GM19397 (cell line): Measurements from ENCODE around the gene SUGCT.
"Not testable (repeated sequence)": the region's sequence is repeated elsewhere in the genome, so short reads cannot be mapped to it uniquely, and the experiment has no call there.

ENCODE experiments used
- ATAC-seq: cut with Tn5 transposase; IDR thresholded peaks from one replicate; pipeline ENCODE4 v1.9.1; 2021; ENCODE audit warnings: mild to moderate bottlenecking, moderate library complexity; ENCODE audit not compliant: unreplicated experiment

SUGCT gene

DNA sequence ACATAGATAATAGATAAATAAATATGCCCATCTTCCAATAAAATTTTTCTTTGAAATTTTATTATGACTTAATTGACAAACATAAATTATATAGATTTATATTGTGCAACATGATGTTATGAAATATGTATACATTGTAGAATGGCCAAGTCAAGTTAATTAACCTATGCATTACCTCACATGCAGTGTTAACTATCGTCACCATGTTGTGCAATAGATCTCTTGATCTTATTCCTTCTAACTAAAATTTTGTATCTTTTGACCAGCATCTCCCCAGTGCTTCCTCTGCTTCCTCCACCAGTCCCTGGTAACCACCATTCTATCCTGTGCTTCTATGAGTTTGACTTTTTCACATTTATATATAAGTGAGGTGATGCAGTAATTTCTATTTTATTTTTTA is 259.6 kb downstream of the SUGCT start:
- no peak for ATAC-seq

DNA sequence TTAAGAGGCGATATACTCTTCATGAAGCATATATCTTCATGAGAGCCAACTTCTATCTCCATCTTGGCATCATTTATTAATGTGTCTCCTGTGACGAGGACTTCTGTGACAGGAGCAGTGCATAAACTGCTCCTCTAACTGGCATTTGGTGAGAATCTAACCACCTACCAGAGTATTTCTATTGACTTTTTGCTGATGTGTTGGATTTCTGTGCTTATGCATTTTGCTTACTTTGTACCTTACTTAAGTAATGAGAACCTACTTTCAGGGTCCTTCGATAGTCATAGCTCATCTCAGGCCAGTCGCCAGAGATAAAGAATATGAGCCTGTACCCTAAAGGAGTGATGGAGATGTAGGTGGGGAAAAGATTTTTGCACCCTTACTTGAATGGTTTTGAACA is 265.7 kb downstream of the SUGCT start:
- ATAC-seq = no peak

DNA sequence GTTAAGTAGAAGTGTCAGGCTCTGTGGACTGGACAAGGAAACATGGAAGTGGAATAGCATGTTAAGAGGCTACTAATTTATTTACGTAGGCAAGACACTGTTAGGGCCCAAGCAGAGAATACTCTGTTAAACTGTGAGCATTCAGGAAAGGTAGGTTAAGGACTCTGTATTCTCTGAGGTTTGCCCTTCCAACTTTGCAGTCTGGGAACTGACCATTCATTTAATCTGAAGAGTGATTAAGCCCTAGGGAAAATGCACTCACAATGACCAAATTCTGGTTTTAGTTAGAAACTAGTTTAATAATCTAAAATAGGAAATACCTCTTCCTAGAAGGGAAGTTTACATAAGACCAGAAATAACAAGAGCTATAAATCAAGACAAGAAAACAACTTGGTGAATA is 266.6 kb downstream of the SUGCT start:
- no peak for ATAC-seq

DNA sequence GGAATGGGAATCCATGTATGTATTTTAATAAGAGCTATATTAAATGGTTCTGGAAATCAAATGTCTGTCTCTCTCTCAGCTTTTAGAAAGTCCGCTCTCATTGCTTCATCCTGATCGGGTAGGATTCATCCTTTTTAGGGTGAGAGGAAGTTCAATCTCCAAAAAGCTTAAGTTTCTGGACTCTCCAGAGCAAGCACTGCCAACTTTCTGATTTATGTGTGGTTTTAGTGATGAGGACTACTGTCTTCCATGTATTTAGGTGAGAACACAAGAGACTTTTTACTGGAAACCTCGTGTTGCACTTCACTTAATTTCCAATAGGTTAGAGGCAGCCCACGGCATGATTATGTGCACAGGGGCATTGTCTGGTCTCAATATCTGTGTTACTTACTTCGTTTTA is 267.9 kb downstream of the SUGCT start:
- no peak for ATAC-seq

DNA sequence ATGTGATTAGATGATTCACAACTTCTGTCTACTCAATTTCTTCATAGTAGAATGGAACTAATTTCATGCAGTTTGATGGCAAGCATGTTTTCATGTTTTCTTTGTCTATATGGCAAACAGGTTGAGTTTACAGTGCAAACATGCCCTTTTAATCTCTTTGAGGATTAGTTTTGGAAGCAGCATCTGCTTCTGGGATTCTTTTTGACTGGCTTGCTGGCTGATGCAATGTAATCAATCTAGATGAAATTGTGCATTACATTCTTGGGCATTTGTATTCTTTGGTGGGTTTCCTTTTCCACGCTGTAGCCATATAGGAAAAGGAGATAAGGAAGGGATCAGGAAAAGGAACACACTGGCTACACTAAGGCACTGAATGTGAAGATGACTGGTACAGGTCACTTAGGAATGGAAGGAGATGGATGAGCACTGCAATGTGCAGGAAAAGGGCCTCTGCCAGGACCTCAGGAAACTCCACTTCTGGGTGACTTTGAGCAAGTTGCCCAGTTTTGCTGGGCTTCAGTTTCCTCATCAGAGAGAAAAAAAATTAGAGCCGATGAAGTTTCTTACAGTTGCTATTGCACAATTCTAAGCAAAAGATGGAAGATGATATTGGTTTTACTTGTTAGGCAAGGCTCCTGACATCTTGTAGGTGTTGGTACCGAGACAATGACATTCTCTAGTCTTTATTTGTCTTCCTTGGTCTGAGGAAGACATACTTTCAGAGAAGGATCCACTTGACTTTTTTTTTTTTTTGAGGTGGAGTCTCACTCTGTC is 269.1 kb downstream of the SUGCT start:
- ATAC-seq = no peak

DNA sequence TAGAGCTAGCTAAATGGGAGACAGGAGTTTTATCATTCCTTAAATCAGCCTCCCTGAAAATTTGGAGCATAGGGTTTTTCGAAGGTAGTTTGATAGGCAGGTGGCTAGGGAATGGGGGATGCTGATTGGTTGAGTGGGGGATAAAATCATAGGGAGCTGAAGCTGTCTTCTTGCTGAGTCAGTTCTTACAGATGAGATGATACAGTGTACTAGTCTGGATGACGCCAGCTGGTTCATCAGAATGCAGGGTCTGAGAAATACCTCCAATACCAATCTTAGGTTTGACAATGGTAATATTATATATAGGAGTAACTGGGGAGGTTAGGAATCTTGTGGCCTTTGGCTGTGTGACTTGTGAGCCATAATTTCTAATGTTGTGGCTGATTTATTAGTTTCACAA is 271.2 kb downstream of the SUGCT start:
- no peak for ATAC-seq

DNA sequence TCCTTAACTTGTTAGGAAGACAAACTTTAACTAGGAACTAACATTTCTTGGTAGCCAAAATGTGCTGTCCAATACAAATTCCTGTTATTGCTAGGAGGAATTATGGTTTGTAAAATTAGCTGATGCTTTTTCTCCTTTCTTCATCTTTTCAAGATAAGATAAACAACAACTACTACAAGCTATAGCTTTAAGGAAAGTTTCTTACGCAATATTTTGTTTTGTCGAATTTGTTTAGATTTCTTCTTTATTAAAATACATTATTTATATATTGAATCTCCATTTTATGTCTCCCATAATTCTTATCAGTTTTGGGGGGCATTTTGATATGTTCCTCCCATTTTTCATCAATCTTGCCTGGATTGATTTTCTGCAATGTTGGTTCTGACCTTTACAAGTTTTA is 277.5 kb downstream of the SUGCT start:
- no peak for ATAC-seq

DNA sequence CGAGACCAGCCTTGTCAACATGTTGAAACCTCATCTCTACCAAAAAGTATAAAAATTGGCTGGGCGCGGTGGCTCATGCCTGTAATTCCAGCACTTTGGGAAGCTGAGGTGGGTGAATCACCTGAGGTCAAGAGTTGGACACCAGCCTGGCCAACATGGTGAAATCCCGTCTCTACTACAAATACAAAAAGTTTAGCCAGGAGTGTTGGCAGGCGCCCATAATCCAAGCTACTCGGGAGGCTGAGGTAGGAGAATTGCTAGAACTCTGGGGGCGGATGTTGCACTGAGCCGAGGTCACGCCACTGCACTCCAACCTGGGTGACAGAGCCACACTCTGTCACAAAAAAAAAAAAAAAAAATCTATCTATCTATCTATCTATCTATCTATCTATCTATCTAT is 279.9 kb downstream of the SUGCT start:
- ATAC-seq = not testable (repeated sequence)

DNA sequence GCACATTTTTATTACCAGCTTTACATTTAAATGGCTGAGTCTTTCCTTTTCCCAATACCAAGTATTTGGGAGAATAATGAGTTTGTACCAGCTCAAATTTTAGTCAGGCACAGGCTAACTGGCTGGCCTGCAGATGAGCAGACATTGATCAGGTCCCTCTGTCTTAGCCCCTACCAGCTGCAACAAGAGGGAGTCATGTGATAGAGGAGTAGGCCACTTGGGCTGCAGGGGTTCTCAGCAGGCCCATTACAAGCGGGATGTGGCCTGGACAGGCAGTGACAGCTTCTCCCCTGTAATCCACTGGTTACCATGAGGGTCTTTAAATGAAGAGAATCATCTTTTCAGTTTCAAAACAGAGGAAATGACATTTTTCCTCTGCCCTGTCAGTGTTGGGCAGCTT is 283.6 kb downstream of the SUGCT start:
- ATAC-seq = no peak

DNA sequence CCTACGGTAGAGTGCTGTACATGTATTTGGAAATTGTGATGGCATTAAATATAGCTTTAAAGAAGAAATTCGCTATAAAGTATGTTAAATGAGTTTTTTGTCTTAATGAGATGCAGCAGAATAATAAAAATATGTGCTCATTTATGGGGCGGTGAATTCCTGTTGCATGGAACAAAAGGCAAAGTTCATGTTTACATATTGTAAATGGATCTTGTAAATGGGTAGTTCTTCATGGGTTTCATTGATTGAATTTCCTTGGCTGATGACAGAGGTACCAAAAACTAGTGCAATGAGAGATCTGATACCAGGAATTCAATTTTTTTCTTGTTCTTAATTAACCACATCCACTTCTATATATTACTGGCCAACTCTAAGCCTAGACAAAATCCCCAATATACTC is 284.2 kb downstream of the SUGCT start:
- ATAC-seq = no peak

DNA sequence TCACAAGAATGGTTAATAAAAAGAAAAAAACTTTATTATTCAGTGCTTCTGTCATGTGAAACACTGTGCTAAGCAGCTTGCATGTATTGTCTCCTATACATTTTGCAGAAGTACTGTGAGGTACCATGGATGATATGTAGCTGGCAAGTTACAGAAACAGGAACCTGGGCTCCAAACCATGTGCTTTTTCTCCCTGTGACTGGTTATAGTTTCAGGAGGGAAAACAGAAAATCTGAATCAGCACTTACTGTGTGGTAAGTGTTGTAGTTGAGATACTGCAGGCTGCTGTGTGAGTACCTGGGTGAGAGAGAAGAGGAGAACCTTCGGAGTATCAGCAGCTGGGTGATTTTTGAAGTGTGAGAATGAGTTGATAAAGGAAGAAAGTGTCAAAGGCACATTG is 285.0 kb downstream of the SUGCT start:
- ATAC-seq = no peak

DNA sequence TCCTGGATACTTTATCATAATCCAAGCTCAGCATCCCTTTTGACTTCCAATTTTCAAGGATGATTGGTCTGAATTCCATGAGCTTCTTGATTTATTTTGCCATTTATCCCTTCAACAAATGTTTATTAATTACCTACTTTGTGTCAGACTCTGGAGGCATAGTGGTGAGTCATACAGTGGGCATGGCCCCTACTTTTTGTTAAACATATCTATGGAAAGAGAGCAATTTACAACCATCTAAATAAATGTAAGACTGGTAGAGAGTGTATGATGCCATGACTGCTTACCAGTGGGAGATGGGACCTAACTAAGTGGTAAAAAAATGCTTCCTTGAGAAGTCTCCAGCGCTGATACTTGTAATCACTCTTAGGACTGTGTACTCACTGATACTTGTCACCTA is 286.6 kb downstream of the SUGCT start:
- no peak for ATAC-seq

DNA sequence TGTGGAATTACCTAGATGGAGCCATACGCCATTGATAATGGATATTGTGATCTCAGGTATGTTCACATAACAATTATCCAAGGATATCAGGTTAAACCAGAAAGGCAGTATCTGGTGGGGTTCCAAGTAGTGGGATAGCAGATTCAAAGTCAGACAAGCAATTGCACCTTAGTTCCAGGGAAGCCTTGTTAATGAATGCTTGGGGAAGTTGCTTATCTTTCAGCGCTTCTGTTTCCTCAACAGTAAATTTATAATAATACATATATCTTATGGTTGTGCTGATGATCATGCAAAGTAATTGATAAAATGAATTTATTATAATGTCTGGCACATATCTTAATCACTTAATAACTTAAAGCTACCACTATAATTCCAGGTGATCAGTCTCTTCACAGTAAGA is 290.9 kb downstream of the SUGCT start:
- no peak for ATAC-seq

DNA sequence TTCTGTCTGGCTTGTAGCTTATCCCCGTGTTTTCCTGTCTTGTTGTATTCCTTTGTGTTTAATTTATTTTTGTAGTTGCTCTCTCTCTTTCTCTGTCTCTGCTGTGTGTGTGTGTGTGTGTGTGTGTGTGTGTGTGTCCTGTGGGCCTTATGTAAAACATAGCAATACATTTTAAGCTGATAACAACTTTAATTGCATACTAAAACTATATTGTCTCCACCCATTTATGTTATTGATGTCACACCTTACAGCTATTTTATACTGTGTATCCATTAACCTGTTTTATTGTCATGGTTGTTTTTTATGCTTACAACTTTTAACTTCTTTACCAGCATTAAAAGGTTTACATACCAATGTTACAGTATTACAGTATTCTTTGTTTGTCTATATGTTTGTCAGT is 293.6 kb downstream of the SUGCT start:
- ATAC-seq = no peak

DNA sequence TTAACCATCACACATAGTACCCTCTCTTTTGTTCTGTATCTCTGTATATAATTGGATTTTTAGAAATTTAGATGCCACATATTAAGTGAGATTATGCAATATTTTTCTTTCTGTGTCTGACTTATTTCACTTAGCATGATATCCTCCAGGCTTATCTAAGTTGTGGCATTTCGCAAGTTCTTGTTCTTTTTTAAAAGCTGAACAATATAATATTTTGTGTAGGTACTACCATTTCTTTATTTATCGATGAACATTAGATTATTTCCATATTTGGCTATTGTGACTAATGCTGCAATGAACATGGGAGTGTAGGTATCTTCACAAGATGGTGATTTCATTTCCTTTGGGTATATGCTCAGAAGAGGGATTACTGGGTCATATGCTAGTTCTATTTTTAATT is 295.0 kb downstream of the SUGCT start:
- no peak for ATAC-seq

DNA sequence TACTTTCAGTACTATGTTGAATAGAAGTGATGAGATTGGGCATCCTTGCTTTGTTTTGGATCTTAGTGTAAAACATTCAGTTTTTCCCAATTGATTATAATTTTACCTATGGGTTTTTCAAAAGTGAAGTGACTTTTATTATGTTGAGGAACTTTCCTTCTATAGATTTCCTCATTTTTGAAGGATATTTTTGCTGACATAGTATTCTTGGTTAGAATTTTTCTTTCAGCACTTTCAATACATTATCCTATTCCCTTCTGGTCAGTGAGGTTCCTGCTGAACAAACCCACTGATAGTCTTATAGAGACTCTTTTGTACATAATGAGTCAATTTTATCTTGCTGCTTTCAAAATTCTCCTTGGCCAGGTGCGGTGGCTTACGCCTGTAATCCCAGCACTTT is 297.2 kb downstream of the SUGCT start:
- ATAC-seq = no peak

DNA sequence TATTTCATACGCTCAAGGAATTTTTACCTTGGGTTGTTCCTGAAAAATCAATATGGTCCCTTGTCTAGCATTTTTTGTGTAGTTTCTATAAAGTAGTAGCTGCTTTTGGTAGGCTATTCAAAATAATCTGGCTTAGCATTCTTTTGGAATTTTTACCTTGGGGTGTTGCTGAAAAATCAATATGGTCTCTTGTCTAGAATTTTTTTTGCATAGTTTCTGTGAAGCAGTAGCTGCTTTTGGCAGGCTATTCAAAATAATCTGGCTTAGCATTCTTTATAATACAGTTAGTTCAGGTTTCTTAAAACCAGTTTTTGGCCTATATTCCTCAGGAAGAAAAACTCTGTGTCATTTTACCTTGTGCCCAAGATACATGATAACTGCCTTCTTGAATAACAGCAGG is 301.9 kb downstream of the SUGCT start:
- ATAC-seq = no peak

DNA sequence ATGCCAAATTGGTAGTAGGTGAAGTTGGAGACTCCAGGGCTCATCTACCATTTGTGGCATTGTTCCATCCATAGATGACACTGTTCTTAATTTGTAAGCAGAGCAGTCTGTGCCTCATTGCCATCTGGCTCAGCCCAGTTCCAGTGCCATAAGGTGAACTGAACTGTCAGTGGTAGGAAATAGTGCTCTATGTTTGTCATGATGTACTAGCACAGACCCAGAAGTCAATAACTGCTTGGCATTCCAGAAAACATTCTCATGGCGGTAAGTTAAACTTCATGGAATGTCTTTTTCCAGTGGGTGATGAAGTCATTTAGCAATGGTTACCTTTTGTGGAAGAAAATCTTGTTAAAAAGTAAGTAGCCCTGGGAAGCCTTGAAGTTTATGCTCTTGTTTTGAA is 302.7 kb downstream of the SUGCT start:
- no peak for ATAC-seq

DNA sequence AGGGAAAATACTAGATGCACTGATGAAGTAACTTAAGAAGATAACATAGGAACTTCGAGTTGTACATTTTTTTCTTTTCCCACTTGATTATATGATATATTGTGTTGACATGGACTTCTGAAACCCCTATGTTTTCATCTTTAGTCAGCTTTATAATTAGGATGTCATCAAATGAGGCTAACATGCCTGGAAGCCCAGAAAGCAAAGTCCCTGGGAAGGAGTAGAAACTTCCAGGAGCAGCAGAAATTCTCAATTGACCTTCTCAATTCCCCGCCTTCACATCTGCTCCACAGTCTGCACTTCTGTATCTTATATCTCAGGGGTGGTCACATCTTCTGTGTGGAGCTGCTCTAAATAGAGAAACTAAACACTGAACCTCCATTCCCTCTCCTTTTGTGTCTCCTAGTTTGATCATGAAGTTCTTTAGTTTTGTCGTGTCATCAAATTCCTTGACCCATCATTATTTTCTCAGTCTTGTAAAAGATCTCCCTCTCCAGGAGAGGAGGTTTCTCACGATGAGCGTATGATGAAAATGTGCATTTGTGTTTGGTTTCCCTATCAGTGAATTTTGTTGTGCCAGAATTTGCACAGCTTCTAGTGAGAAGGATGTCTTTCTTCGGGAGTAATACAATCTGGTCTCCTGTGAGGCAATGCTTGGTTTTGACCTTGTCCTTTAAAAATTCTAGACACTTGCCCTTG is 303.3 kb downstream of the SUGCT start:
- ATAC-seq = no peak

DNA sequence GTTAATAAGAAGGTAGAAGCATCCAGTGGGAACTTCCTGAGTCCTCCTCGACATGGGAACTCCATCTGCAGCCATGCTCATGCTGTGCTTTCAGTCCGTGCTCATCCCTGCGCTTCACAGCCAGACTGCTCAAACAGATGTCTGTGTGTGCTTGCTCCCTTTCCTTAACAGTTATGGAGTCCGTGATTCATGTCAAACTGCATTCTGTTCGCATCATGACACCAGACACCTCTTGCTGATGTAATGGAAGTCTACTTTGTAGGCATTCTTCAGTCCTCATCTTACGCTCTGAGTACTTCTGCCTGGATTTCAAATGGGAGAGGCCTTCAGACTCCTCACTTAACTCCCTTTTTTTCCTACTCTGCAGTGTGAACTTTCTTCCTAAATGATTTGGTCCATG is 304.9 kb downstream of the SUGCT start:
- ATAC-seq = no peak

DNA sequence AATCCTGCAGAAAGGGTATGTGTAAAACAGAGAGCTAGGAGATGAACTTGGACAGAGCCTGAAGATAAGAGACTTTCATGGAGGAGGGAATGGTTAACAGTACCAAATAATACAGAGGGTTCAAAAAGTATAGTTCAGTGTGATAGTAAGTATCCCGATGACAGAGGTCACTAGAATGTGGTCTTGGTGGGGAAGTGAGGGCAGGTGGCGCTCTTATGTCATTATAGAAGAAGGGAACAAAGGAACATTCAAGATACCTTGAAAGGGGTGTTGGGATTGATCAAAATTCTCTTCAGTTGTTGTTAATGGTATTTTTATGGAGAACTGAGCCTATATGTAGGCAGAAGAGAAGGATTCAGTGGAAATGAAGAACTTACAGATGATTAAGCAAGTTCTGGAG is 312.5 kb downstream of the SUGCT start:
- ATAC-seq = no peak

DNA sequence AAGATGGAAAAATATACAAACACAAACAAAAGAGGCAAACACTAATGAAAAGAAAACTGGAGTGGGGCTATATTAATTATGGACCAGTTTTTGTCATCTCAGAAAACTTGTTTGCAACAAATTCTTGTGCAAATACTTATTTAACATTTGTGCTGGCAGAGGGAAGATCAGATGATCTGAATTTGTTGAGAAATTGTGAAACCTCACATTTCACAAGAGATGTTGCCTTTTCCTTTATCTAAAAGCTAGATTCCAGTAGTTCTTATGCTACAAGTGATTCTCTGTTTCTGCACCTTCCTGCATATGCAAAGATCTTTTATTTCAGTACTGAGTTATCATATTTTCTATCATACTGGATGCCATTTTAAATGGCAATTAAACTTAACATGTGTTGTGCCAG is 320.7 kb downstream of the SUGCT start:
- ATAC-seq = no peak
